Stromal cell of bone marrow (primary cell): ENCODE measurements around the gene SLC5A2.
"Not testable (repeated sequence)": the region's sequence is repeated elsewhere in the genome, so short reads cannot be mapped to it uniquely, and the experiment has no call there.

Experiments
- DNase-seq: peaks from one replicate; pipeline ENCODE4 v3.0.0-alpha.2; 2012; ENCODE audit warnings: low read depth

SLC5A2 gene

GRCh38 chr16:31475946-31476302 is 7.0 kb upstream of the SLC5A2 start:
- no peak for DNase-seq

- no peak for DNase-seq
Measured at GRCh38 chr16:31476303-31477219, 6.4 kb upstream of the SLC5A2 start.

- DNase-seq: no peak
Measured at GRCh38 chr16:31477220-31478216, 5.4 kb upstream of the SLC5A2 start.

- no peak for DNase-seq
Measured at GRCh38 chr16:31478956-31479355, 4.0 kb upstream of the SLC5A2 start.

GRCh38 chr16:31479751-31480150 is 3.2 kb upstream of the SLC5A2 start:
- DNase-seq: no peak

- DNase-seq: no peak
Measured at GRCh38 chr16:31480851-31481536, 1.9 kb upstream of the SLC5A2 start.

GRCh38 chr16:31484048-31484447 is 1.1 kb downstream of the SLC5A2 start:
- not testable (repeated sequence) for DNase-seq

- no peak for DNase-seq
Measured at GRCh38 chr16:31484491-31485171, 1.7 kb downstream of the SLC5A2 start.

- no peak for DNase-seq
Measured at GRCh38 chr16:31485571-31485970, 2.6 kb downstream of the SLC5A2 start.

GRCh38 chr16:31486045-31486444 is 3.1 kb downstream of the SLC5A2 start:
- DNase-seq: no peak

- no peak for DNase-seq
Measured at GRCh38 chr16:31487071-31487719, 4.3 kb downstream of the SLC5A2 start.

- no peak for DNase-seq
Measured at GRCh38 chr16:31487720-31488467, 5.0 kb downstream of the SLC5A2 start.

- DNase-seq: no peak
Measured at GRCh38 chr16:31488468-31489297, 5.8 kb downstream of the SLC5A2 start.

- no peak for DNase-seq
Measured at GRCh38 chr16:31489298-31489564, 6.3 kb downstream of the SLC5A2 start.

GRCh38 chr16:31489616-31490584 is 7.0 kb downstream of the SLC5A2 start:
- DNase-seq: no peak

- DNase-seq: no peak
Measured at GRCh38 chr16:31491778-31492418, 9.0 kb downstream of the SLC5A2 start.

GRCh38 chr16:31493506-31494125 is 10.7 kb downstream of the SLC5A2 start:
- no peak for DNase-seq
